HepG2 (cell line): ENCODE measurements around the gene PYCR2. TPM values are rescaled to one million over a fixed set of nuclear protein-coding genes. Genes with fewer than 3 reads are reported as not detected.

Experiments
- ATAC-seq: fragments of 200-7000 bp; cut with Tn5 transposase; 3 replicates; pipeline ENCODE4 v1.9.1; 2020; ENCODE audit warnings: mild to moderate bottlenecking, moderate library complexity
- BruUV-seq: library from RNA; stranded (reverse); fragments of 400-500 nt; replicated peaks from 2 replicates; lab custom pipeline; 2021; lab: Mats Ljungman, UMichigan
- CTCF ChIA-PET: fragments of 300-600 bp; formaldehyde crosslinking; extraction: SDS; loops from one replicate; lab custom pipeline; 2021; ENCODE audit warnings: low total read pairs, inconsistent platforms, low intra/inter-chr PET ratio; lab: Yijun Ruan, JAX
- POLR2A ChIA-PET: fragments of 350-600 bp; sonication (Branson Sonifier 250); formaldehyde crosslinking; loops from one replicate; lab custom pipeline; 2020; ENCODE audit warnings: antibody characterized with exemption, inconsistent platforms; lab: Yijun Ruan, JAX
- DNase-seq: peaks from one replicate; pipeline ENCODE4 v3.0.0-alpha.2; 2015; ENCODE audit warnings: low spot score
- FAIRE-seq: peaks from 3 replicates; lab custom pipeline; 2011; peaks lifted over from hg19 to GRCh38; lab: Jason Lieb, UNC
- H2AFZ ChIP-seq: one replicate; pipeline ENCODE4 v1.6.1; 2011; ENCODE audit warnings: low read length, inconsistent platforms
- H3K27ac ChIP-seq: fragments of 300-600 bp; 3 replicates; pipeline ENCODE4 v1.8.0; 2011; ENCODE audit warnings: mixed run types, mild to moderate bottlenecking, mixed read lengths, low read length, inconsistent platforms; ENCODE audit not compliant: insufficient read depth; ENCODE audit errors: extremely low read length
- H3K27me3 ChIP-seq, 2 experiments: fragments of 200-600 bp in 1 of 2; 2 replicates in 1 of 2; 3 replicates in 1 of 2; pipeline versions ENCODE4 v1.6.0 to v1.8.0; 2011; ENCODE audit warnings: low read length in 2 of 2, mild to moderate bottlenecking in 2 of 2, moderate library complexity in 2 of 2, inconsistent platforms in 1 of 2; ENCODE audit not compliant: insufficient read depth in 2 of 2, control insufficient read depth in 1 of 2
- H3K36me3 ChIP-seq, 2 experiments: fragments of 200-600 bp in 1 of 2; replicated peaks in 1 of 2; 2 replicates in 1 of 2; 3 replicates in 1 of 2; pipeline versions ENCODE4 v1.5.1 to v1.8.0; 2011; ENCODE audit warnings: low read length in 2 of 2, inconsistent platforms in 1 of 2; ENCODE audit not compliant: insufficient read depth in 2 of 2, control insufficient read depth in 1 of 2
- H3K4me1 ChIP-seq: 2 replicates; pipeline ENCODE4 v1.5.1; 2012; ENCODE audit warnings: low read length, inconsistent platforms; ENCODE audit not compliant: insufficient read depth
- H3K4me2 ChIP-seq: 2 replicates; pipeline ENCODE4 v1.6.0; 2011; ENCODE audit warnings: low read depth, low read length, inconsistent platforms
- H3K4me3 ChIP-seq, 3 experiments: fragments of 200-600 bp in 1 of 3; sonication (generic), shearing (Covaris generic) in 1 of 3; replicated peaks in 1 of 3; 2 replicates each; pipeline ENCODE4 v1.5.1; 2011 to 2016; ENCODE audit warnings: low read length in 3 of 3, inconsistent platforms in 2 of 3, low read depth in 2 of 3, mild to moderate bottlenecking in 2 of 3, control low read depth in 1 of 3, mixed read lengths in 1 of 3; ENCODE audit not compliant: insufficient read depth in 1 of 3
- H3K79me2 ChIP-seq: one replicate; pipeline ENCODE4 v1.6.1; 2011; ENCODE audit warnings: low read length, inconsistent platforms; ENCODE audit not compliant: insufficient read depth
- H3K9ac ChIP-seq: 2 replicates; pipeline ENCODE4 v1.6.0; 2011; ENCODE audit warnings: mild to moderate bottlenecking, low read depth, low read length, inconsistent platforms; ENCODE audit not compliant: insufficient read depth
- H3K9me3 ChIP-seq: 2 replicates; pipeline ENCODE4 v1.5.1; 2012; ENCODE audit warnings: mild to moderate bottlenecking, low read length
- H4K20me1 ChIP-seq: 2 replicates; pipeline ENCODE4 v1.6.0; 2011; ENCODE audit warnings: inconsistent platforms, mild to moderate bottlenecking, low read length, moderate library complexity; ENCODE audit not compliant: insufficient read depth
- CREM ChIP-seq, 2 experiments: sonication (generic) in 1 of 2; formaldehyde crosslinking in 1 of 2; IDR thresholded peaks; 2 replicates each; pipeline versions ENCODE4 v1.4.0 to v1.6.1; 2016 to 2020; ENCODE audit warnings: antibody characterized with exemption in 1 of 2, mild to moderate bottlenecking in 1 of 2, missing genetic modification reagents in 1 of 2
- ESRRA ChIP-seq: sonication (generic); formaldehyde crosslinking; IDR thresholded peaks from 2 replicates; pipeline ENCODE4 v1.5.1; 2020; ENCODE audit warnings: mild to moderate bottlenecking, low read depth, missing genetic modification reagents
- MYNN ChIP-seq: sonication (generic); formaldehyde crosslinking; IDR thresholded peaks from 2 replicates; pipeline ENCODE4 v1.4.0; 2020; ENCODE audit warnings: mild to moderate bottlenecking, low read depth, missing genetic modification reagents
- RFX3 ChIP-seq: IDR thresholded peaks from 2 replicates; pipeline ENCODE4 v1.6.1; 2016; ENCODE audit warnings: missing biosample characterization, missing genetic modification reagents
- SALL1 ChIP-seq: sonication (generic); formaldehyde crosslinking; IDR thresholded peaks from 2 replicates; pipeline ENCODE4 v1.8.0; 2022; ENCODE audit warnings: mild to moderate bottlenecking, missing genetic modification reagents
- SRSF9 ChIP-seq: fragments of 200-400 bp; formaldehyde crosslinking; IDR thresholded peaks from 2 replicates; pipeline ENCODE4 v1.6.1; 2018; ENCODE audit warnings: borderline replicate concordance, mild to moderate bottlenecking, low read depth, low read length; ENCODE audit not compliant: insufficient read depth, poor library complexity, severe bottlenecking
- TCF12 ChIP-seq, 2 experiments: fragments of 450-650 bp in 1 of 2; sonication (generic) in 1 of 2; formaldehyde crosslinking in 1 of 2; IDR thresholded peaks; 2 replicates each; pipeline versions ENCODE4 v1.6.1 to v1.8.0; 2017 to 2022; ENCODE audit warnings: antibody characterized with exemption in 1 of 2, mild to moderate bottlenecking in 1 of 2, missing genetic modification reagents in 1 of 2, moderate library complexity in 1 of 2
- TOPORS ChIP-seq: sonication (generic); formaldehyde crosslinking; IDR thresholded peaks from 2 replicates; pipeline ENCODE4 v1.8.0; 2023; ENCODE audit warnings: mild to moderate bottlenecking, missing genetic modification reagents
- TRIM24 ChIP-seq: sonication (generic); formaldehyde crosslinking; IDR thresholded peaks from 2 replicates; pipeline ENCODE4 v1.8.0; 2022; ENCODE audit warnings: mild to moderate bottlenecking, missing genetic modification reagents
- ZFX ChIP-seq: sonication (generic); formaldehyde crosslinking; IDR thresholded peaks from 2 replicates; pipeline ENCODE4 v1.4.0; 2020; ENCODE audit warnings: mild to moderate bottlenecking, low read depth, missing genetic modification reagents, moderate library complexity
- ZFY ChIP-seq: sonication (generic); formaldehyde crosslinking; IDR thresholded peaks from 2 replicates; pipeline ENCODE4 v1.4.0; 2020; ENCODE audit warnings: missing genetic modification reagents
- ZMYM4 ChIP-seq: sonication (generic); formaldehyde crosslinking; IDR thresholded peaks from 2 replicates; pipeline ENCODE4 v1.8.1; 2023; ENCODE audit warnings: mild to moderate bottlenecking, missing genetic modification reagents
- ZNF24 ChIP-seq: fragments of 450-650 bp; IDR thresholded peaks from 2 replicates; pipeline ENCODE4 v1.6.1; 2017; ENCODE audit warnings: antibody characterized with exemption, mild to moderate bottlenecking
- WGBS: methylation state at CpG from one replicate; pipeline ENCODE4 v1.1.6; 2017; ENCODE audit warnings: low lambda C conversion rate; 5-methylcytosine and 5-hydroxymethylcytosine counted together
- in situ Hi-C: cut with HindIII; loops from 2 replicates; pipeline ENCODE4 v1.10.0; 2017; ENCODE audit warnings: low pct_unique_long_range_greater_than_20kb; ENCODE audit not compliant: extremely low pct_ligation_motif_present
- intact Hi-C: fragments of 100-400 bp; cut with micrococcal nuclease; formaldehyde crosslinking; loops from one replicate; pipeline ENCODE4 v1.10.0; 2022; ENCODE audit not compliant: unreplicated experiment
- polyA plus RNA-seq, 8 experiments: library from polyadenylated mRNA; depleted of rRNA in 3 of 8; stranded (reverse) in 7 of 8; unstranded in 1 of 8; fragments of >200 nt; fragmentation: Illumina TruSeq in 4 of 8; extraction: Trizol in 4 of 8; gene quantifications; 2 replicates each; pipeline versions ENCODE4 v1.2.1 to v1.2.3, GENCODE V29; 2011 to 2016; ENCODE audit warnings: low read depth in 4 of 8, missing spikeins in 1 of 8, mixed read lengths in 1 of 8; ENCODE audit not compliant: insufficient read depth in 1 of 8
- total RNA-seq, 5 experiments: library from RNA; depleted of rRNA; stranded (reverse); fragments of >200 nt; fragmentation: Illumina TruSeq; extraction: Trizol; gene quantifications; 2 replicates each; pipeline ENCODE4 v1.2.3, GENCODE V29; 2016; ENCODE audit warnings: low read depth in 1 of 5
- TF ChIP-seq, protein P1 (sequence below): fragments of 450-650 bp; IDR thresholded peaks from 2 replicates; pipeline ENCODE4 v1.6.1; 2016
- TF ChIP-seq, protein P2 (sequence below): sonication (generic); formaldehyde crosslinking; IDR thresholded peaks from 2 replicates; pipeline ENCODE4 v1.4.0; 2020; ENCODE audit warnings: missing genetic modification reagents
- TF ChIP-seq, protein P3 (sequence below): sonication (generic); formaldehyde crosslinking; IDR thresholded peaks from 2 replicates; pipeline ENCODE4 v1.4.0; 2020; ENCODE audit warnings: missing genetic modification reagents, borderline replicate concordance
- TF ChIP-seq, protein P4 (sequence below): sonication (generic); formaldehyde crosslinking; IDR thresholded peaks from 2 replicates; pipeline ENCODE4 v1.4.0; 2020; ENCODE audit warnings: mild to moderate bottlenecking, low read depth, missing genetic modification reagents

The PYCR2 gene
- total and polyA plus RNA-seq, 2 of the 13 experiments (the other 11 are each of a cell fraction or from before 2014, with no cell fraction given) = 47.2 to 47.8 TPM

DNA sequence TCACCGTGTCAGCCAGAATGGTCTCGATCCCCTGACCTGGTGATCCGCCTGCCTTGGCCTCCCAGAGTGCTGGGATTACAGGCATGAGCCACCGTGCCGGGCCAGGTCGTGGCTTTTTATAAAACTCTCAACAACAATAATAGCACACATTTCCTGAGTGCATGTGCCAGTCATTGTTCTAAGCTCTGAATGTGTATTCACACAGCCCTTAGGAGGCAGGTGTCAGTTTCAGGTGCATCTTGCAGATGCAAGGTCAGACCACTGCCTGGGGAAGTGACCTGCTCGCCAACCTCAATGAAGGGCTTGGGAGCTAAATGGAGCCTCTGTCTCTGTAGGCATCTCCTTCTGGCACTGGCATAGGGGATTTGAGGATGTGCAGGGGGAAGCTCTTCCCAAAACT is 18.5 kb upstream of the PYCR2 start (continued):
- TF ChIP-seq, protein P1, sequence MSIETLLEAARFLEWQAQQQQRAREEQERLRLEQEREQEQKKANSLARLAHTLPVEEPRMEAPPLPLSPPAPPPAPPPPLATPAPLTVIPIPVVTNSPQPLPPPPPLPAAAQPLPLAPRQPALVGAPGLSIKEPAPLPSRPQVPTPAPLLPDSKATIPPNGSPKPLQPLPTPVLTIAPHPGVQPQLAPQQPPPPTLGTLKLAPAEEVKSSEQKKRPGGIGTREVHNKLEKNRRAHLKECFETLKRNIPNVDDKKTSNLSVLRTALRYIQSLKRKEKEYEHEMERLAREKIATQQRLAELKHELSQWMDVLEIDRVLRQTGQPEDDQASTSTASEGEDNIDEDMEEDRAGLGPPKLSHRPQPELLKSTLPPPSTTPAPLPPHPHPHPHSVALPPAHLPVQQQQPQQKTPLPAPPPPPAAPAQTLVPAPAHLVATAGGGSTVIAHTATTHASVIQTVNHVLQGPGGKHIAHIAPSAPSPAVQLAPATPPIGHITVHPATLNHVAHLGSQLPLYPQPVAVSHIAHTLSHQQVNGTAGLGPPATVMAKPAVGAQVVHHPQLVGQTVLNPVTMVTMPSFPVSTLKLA = no peak
- TF ChIP-seq ZFY (CRISPR knock-in tag) (no peak), ZMYM4 (CRISPR knock-in tag) (no peak), TCF12 (IDR thresholded peaks at IDR 0.05) (no peak), TCF12 (CRISPR knock-in tag; IDR thresholded peaks at IDR 0.05) (no peak), RFX3 (CRISPR knock-in tag) (no peak), ESRRA (CRISPR knock-in tag) (no peak)
- TF ChIP-seq, all 625 proteins: peak for 0

DNA sequence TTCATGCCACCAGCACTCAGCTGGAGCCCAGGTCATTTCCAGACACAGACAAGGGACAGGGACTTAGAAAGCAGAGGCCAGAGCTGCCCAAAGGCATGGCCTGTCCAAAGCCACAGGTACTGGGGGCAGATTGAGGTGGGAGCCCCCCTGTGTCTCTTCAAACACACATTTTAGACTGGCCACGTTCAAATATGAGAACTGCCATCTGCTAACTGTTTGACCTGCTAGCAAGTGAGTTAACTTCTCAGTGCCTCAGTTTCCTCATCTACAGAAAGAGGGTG is 17.8 kb upstream of the PYCR2 start:
- H3K27ac ChIP-seq = no peak overlapping the region
- BruUV-seq = no TSS peak
- no peaks in the 10 kb centered on the region for H4K20me1 ChIP-seq
- in situ Hi-C loops (no loop called here), intact Hi-C loops (no loop called here)
- DNase-seq (no peak), FAIRE-seq (no peak), ATAC-seq (no peak)
- H3K4me2 ChIP-seq = no peak overlapping the region
- H3K9me3 ChIP-seq = no peaks in the 10 kb centered on the region
- ChIA-PET POLR2A (no interaction called here), CTCF (no interaction called here)
- 0% methylated on average over 1 of the region's 1 CpG for WGBS
- no peaks in the 10 kb centered on the region for H3K79me2 ChIP-seq
- H3K9ac ChIP-seq = no peak overlapping the region
- peaks cover 49% of the 10 kb centered on the region for H3K4me1 ChIP-seq
- no peaks in the 10 kb centered on the region for H3K36me3 ChIP-seq
- H2AFZ ChIP-seq = no peak overlapping the region
- no peak overlapping the region for H3K4me3 ChIP-seq
- H3K27me3 ChIP-seq = peaks cover 3 to 17% of the 10 kb centered on the region in 2 experiments; a peak in 3 of 5 replicates
- TF ChIP-seq ZNF24 = no peak
- TF ChIP-seq, protein P2, sequence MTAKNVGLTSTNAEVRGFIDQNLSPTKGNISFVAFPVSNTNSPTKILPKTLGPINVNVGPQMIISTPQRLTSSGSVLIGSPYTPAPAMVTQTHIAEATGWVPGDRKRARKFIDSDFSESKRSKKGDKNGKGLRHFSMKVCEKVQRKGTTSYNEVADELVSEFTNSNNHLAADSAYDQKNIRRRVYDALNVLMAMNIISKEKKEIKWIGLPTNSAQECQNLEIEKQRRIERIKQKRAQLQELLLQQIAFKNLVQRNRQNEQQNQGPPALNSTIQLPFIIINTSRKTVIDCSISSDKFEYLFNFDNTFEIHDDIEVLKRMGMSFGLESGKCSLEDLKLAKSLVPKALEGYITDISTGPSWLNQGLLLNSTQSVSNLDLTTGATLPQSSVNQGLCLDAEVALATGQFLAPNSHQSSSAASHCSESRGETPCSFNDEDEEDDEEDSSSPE (CRISPR knock-in tag) = no peak
- TF ChIP-seq, protein P3, sequence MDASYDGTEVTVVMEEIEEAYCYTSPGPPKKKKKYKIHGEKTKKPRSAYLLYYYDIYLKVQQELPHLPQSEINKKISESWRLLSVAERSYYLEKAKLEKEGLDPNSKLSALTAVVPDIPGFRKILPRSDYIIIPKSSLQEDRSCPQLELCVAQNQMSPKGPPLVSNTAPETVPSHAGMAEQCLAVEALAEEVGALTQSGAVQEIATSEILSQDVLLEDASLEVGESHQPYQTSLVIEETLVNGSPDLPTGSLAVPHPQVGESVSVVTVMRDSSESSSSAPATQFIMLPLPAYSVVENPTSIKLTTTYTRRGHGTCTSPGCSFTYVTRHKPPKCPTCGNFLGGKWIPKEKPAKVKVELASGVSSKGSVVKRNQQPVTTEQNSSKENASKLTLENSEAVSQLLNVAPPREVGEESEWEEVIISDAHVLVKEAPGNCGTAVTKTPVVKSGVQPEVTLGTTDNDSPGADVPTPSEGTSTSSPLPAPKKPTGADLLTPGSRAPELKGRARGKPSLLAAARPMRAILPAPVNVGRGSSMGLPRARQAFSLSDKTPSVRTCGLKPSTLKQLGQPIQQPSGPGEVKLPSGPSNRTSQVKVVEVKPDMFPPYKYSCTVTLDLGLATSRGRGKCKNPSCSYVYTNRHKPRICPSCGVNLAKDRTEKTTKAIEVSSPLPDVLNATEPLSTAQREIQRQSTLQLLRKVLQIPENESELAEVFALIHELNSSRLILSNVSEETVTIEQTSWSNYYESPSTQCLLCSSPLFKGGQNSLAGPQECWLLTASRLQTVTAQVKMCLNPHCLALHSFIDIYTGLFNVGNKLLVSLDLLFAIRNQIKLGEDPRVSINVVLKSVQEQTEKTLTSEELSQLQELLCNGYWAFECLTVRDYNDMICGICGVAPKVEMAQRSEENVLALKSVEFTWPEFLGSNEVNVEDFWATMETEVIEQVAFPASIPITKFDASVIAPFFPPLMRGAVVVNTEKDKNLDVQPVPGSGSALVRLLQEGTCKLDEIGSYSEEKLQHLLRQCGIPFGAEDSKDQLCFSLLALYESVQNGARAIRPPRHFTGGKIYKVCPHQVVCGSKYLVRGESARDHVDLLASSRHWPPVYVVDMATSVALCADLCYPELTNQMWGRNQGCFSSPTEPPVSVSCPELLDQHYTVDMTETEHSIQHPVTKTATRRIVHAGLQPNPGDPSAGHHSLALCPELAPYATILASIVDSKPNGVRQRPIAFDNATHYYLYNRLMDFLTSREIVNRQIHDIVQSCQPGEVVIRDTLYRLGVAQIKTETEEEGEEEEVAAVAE (CRISPR knock-in tag) = no peak
- no peak for TF ChIP-seq ZFX (CRISPR knock-in tag)
- no peak for TF ChIP-seq TRIM24
- no peak for TF ChIP-seq TOPORS
- TF ChIP-seq, protein P4, sequence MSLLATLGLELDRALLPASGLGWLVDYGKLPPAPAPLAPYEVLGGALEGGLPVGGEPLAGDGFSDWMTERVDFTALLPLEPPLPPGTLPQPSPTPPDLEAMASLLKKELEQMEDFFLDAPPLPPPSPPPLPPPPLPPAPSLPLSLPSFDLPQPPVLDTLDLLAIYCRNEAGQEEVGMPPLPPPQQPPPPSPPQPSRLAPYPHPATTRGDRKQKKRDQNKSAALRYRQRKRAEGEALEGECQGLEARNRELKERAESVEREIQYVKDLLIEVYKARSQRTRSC (CRISPR knock-in tag) = no peak
- no peak for TF ChIP-seq MYNN (CRISPR knock-in tag)
- TF ChIP-seq CREM (IDR thresholded peaks at IDR 0.05) = no peak
- no peak for TF ChIP-seq CREM (CRISPR knock-in tag; IDR thresholded peaks at IDR 0.05)
- TF ChIP-seq SRSF9 = no peak
- TF ChIP-seq SALL1 = no peak
